IPS-11a (cell line): ENCODE data around the gene CFAP54.
"Not testable (repeated sequence)": the region's sequence is repeated elsewhere in the genome, so short reads cannot be mapped to it uniquely, and the experiment has no call there.

Experiments used
- H3K4me3 ChIP-seq: one replicate; pipeline ENCODE4 v1.5.1; 2013; ENCODE audit warnings: low read depth, low read length, control low read depth

CFAP54 gene

GRCh38 chr12:96472384-96472783 is 17.0 kb upstream of the CFAP54 start:
- no peak overlapping the region for H3K4me3 ChIP-seq

DNA sequence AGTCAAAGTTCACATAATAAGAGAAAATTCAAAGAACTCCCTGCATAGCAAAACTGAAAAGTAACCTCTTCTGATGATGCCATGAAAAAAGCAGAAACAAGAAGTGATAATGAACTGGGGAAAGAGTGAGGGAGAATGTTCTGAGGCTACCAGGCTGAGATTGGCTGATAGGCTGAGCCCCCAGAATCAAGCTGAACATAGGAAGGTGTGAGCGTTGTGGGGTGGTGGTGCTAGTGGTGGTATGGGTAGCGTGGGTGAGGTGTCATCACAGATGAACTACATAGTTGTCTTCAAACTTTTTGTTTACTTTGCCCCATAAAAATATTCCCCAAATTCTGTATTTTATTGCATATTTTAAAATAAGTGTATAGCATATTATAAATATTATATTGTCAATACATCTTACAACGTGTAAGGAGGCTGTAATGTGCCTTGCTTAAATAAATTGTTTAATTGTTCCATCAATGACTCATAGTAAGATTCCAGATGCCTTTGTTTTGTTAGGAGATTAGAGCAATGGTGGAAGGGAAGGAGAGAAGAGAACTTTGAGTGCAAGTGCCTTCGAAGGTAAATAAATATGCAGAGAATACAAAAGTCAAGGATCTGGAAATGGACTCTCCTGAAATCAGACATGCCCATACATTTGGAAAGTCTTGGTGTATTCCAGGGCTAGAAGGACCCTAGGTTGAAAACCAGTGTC is 15.8 kb upstream of the CFAP54 start:
- H3K4me3 ChIP-seq: no peak overlapping the region

GRCh38 chr12:96474206-96474605 is 15.2 kb upstream of the CFAP54 start:
- H3K4me3 ChIP-seq: no peak overlapping the region

- H3K4me3 ChIP-seq: no peak overlapping the region
Measured at GRCh38 chr12:96478011-96478410, 11.4 kb upstream of the CFAP54 start.

DNA sequence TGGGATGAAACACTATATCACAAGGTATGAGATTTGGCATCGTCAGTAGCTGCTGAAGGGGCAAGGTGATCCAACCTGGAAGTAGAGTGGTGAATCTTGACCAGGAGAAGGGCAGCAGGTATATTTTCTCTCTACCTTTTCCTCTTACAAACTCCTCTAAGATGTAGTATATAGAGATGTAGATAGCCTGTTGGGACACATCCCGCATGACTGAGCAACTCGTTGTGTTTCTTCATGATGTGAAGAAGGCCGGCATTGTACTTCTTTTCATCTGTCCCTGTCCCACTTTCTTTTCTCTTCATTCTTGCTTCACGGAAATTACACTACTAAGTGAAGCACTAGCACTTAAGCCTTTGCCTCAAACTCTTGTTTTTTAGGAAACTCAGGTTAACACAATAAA is 7.3 kb upstream of the CFAP54 start:
- no peak overlapping the region for H3K4me3 ChIP-seq

- no peak overlapping the region for H3K4me3 ChIP-seq
Measured at GRCh38 chr12:96483116-96483515, 6.3 kb upstream of the CFAP54 start.

DNA sequence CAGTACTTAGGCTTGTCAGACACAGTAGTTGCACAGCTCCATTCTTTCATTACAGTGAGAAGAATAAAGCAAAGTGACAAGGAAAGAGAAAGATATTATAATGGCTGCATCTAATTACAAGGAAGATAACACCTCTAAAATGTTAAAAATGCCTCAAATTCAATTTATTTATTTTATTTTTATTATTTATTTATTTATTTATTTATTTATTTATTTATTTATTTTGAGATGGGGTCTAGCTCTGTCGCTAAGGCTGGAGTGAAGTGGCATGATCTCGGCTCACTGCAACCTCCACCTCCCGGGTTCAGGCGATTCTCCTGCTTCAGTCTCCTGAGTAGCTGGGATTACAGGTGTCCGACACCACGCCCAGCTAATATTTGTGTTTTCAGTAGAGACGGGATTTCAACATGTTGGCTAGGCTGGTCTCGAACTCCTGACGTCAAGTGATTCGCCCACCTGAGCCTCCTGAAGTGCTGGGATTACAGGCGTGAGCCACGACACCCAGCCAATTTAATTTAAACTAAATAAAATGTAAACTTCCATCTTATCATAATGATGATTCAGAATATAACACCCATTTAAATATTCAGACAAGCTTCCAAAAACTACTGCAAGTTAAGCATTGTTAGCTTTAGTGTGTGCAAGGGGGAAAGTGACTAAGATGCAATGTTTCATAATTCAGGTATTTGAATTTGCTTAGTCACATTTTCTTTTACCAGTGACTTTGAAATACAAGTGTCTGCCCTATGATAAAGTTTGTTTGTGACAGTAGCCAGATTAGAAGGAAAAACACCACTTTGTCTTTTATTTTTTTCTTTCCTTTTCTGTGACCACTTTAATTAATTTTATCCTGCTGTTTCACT is 2.4 kb upstream of the CFAP54 start:
- H3K4me3 ChIP-seq: no peak overlapping the region

- no peak overlapping the region for H3K4me3 ChIP-seq
Measured at GRCh38 chr12:96487634-96488033, 1.7 kb upstream of the CFAP54 start.

DNA sequence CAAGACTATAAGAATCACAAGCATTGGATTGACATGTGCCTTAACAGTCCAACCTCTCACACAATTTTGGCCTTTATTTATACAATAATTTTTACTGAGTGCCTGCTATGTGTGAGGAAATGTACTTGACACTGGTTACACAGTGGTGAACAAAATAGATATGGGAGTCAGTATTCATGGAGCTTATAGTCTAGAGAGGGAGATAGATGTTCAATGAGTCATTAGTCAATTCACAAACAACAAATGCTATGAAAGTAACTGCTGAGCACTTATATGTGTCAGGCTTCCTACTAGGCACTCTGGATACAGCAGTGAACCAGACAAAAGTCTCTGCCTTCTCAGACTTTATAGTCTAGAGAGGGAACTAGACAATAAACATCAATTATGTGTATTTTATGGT is 3.7 kb downstream of the CFAP54 start:
- no peak overlapping the region for H3K4me3 ChIP-seq

DNA sequence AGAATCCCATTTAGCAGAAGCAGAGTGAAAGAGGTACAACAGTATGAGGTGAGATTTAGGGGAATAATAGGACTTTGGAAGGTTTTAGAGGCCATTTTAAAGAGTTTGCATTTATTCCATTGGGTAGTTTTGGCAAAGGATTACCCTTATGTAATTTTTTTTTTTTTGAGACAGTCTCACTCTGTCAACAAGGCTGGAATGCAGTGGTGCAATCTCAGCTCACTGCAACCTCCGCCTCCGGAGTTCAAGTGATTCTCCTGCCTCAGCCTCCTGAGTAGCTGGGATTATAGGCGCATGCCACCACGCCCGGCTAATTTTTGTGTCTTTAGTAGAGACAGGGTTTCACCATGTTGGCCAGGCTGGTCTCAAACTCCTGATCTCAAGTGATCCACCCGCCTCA is 4.8 kb downstream of the CFAP54 start:
- not testable (repeated sequence) for H3K4me3 ChIP-seq

DNA sequence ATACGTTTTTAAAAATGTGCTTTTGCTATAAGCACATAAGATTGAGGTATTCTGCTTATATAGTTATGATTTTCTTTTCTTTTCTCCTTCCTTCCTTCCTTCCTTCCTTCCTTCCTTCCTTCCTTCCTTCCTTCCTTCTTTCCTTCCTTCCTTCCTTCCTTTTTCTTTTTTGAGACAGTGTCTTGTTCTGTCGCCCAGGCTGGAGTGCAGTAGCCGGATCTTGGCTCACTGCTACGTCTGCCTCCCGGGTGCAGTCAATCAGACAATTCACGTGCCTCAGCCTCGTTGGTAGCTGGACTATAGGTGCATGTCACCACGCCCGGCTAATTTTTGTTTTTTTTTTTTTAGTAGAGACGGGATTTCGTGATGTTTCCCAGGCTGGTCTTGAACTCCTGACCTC is 5.8 kb downstream of the CFAP54 start:
- no peak overlapping the region for H3K4me3 ChIP-seq

DNA sequence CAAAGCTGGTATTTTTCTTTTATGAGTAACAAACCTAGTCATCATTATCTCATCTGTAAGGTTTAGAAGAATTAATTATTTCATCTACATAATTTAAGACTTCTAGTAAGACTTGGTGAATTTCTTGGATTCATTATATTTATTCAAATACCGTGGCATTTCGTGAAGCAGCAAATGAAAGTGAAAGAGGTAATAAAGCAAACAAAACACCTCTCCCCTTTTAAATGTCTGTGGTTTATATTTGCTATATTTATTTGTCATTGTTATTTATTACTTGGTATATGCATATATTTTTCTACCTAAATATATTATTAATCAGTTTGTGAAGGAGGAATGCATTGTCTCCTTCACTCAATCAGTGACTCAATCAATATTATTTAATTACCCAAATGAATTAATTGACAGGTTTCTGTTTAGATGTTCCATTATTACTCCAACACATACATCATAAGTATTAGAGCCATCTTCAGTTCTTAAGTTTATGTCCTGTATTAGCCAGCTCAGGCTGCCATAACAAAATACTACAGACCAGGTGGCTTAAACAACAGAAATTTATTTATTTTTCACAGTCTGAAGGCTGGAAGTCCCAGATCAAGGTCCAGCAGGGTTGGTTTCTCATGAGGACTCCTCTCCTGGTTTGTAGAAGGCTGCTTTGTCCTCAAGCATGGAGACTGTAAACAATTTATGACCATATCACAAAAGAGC is 6.6 kb downstream of the CFAP54 start:
- H3K4me3 ChIP-seq: no peak overlapping the region

DNA sequence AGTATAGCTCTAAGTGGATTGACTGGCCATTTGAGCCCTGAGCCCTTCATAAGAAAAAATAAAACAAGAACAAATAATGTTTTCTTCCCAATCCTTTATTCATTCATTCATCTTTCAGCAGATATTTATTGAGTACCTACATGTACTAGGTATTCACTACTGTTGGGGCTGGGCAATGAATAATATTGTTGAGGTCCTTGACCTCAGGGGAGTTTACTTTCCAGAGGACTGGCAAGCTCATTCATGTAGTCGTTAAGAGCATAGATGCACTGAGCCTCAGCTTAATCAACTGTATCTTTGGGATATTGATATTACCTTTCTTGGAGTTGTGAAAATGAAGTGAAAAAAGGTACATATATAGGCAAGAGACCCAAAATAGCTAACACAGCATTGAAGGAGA is 7.6 kb downstream of the CFAP54 start:
- H3K4me3 ChIP-seq: no peak overlapping the region

GRCh38 chr12:96497855-96498254 is 8.5 kb downstream of the CFAP54 start:
- H3K4me3 ChIP-seq: no peak overlapping the region

- H3K4me3 ChIP-seq: no peak overlapping the region
Measured at GRCh38 chr12:96500693-96501092, 11.3 kb downstream of the CFAP54 start.

DNA sequence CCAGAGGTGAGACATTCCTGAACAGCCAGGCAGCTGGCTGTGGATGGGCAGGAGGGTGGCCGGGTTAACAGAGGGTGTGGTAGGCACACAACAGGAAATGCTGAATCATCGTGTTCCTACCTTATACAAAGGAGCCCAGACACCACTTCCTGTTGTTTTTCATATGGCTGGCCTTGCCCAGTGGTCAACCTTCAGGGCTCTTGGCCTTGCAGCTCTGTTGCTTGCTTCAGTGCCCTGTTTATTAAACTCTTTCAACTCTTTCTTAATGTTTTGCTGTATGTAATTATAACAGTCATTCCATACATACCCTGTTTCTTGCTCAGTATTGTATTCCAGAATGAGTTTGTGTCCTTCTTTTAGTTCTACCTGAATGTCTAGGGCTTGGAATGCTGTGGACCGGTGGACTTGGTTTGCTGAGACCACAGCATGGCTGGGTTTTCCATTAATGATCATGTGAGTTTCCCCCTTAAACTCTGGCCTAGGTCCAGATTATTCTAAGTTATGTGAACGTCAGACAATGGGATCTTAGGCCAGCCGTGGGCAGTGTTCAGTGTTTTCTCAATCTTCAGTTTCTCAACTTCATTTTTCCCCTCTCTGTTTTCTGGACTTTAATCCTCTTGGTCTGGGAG is 11.9 kb downstream of the CFAP54 start:
- H3K4me3 ChIP-seq: no peak overlapping the region

GRCh38 chr12:96501908-96502307 is 12.5 kb downstream of the CFAP54 start:
- no peak overlapping the region for H3K4me3 ChIP-seq

- no peak overlapping the region for H3K4me3 ChIP-seq
Measured at GRCh38 chr12:96502477-96502876, 13.1 kb downstream of the CFAP54 start.

GRCh38 chr12:96502949-96503532 is 13.7 kb downstream of the CFAP54 start:
- no peak overlapping the region for H3K4me3 ChIP-seq

DNA sequence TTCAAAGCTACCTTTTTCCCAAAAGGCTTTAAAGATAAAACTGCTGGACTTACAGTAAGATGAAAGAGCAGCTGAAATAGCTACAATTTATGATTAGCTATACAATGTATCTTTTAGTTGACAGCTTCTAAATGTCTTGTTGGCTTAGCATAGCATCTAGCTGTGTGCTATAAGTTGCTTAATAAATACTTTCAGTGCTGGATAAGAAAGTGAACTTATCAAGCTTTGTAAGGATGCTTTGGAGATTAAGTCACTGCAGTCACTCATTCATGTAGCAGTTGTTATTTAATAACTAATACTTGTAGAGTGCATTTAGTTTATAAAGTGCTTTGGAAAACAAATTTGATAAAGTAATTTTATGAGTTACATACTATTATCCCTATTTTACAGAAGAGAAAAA is 14.6 kb downstream of the CFAP54 start:
- no peak overlapping the region for H3K4me3 ChIP-seq

DNA sequence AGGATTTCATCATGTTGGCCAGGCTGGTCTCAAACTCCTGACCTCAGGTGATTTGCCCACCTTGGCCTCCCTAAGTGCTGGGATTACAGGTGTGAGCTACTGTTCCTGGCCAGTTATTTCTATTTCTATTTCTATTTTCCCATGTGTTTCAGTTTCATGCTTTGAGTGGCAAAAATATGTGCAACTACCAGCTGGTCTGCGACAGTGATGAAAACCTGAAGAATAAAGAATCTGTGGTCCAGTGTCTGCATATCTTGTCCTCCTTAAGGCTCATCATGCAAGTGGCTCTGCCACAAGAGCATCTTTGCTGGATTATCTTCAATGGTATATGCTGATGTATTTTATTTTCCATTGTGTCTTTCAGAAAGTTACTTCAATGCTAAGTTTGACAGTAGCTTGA is 17.4 kb downstream of the CFAP54 start:
- H3K4me3 ChIP-seq: no peak overlapping the region
